Measurements from ENCODE around the gene DMKN. TPM values are rescaled to one million over a fixed set of nuclear protein-coding genes. Genes with fewer than 3 reads are reported as not detected.
A peak's percentile ranks its signal among the peaks of the same experiment; 100 is the strongest.

The DMKN gene
- polyA plus RNA-seq, 1 experiment, result 1.3 TPM

GRCh38 chr19:35518313-35518712, 4.9 kb upstream of the DMKN start:
- H3K27me3 ChIP-seq (ENCODE audit: control insufficient read depth, insufficient read depth, low read length), result no peaks in the 10 kb centered on the region
- H3K27ac ChIP-seq (ENCODE audit: low read depth, low read length), result peak overlapping the region; percentile 95
- no peaks in the 10 kb centered on the region; the same call in 1 of the 2 replicates for H3K9me3 ChIP-seq (ENCODE audit: control insufficient read depth, insufficient read depth, low read length)
- ChIA-PET CTCF (interaction anchor here (1.4 kb wide), 1 partner anchor 8 kb away, joined by 4 read pairs; no protein-coding TSS in a partner anchor), POLR2A (interaction anchor here (1.0 kb wide), 1 partner anchor 19 kb away, joined by 3 read pairs; no protein-coding TSS in a partner anchor)
- peak; percentile 92 for DNase-seq (ENCODE audit: low read depth, low spot score)
- H3K4me3 ChIP-seq (ENCODE audit: low read depth, low read length), result no peak overlapping the region
- TF ChIP-seq, protein P1, sequence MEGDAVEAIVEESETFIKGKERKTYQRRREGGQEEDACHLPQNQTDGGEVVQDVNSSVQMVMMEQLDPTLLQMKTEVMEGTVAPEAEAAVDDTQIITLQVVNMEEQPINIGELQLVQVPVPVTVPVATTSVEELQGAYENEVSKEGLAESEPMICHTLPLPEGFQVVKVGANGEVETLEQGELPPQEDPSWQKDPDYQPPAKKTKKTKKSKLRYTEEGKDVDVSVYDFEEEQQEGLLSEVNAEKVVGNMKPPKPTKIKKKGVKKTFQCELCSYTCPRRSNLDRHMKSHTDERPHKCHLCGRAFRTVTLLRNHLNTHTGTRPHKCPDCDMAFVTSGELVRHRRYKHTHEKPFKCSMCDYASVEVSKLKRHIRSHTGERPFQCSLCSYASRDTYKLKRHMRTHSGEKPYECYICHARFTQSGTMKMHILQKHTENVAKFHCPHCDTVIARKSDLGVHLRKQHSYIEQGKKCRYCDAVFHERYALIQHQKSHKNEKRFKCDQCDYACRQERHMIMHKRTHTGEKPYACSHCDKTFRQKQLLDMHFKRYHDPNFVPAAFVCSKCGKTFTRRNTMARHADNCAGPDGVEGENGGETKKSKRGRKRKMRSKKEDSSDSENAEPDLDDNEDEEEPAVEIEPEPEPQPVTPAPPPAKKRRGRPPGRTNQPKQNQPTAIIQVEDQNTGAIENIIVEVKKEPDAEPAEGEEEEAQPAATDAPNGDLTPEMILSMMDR (IDR thresholded peaks at IDR 0.05; ENCODE audit: low read depth, low read length), result no peak

- Histone ChIP-seq H3K27ac (ENCODE audit: low read depth, low read length) (no peak overlapping the region), H3K27me3 (ENCODE audit: control insufficient read depth, insufficient read depth, low read length) (peaks cover 2% of the 10 kb centered on the region), H3K4me3 (ENCODE audit: low read depth, low read length) (no peak overlapping the region), H3K9me3 (ENCODE audit: control insufficient read depth, insufficient read depth, low read length) (no peaks in the 10 kb centered on the region; the same call in 1 of the 2 replicates)
- TF ChIP-seq, protein P1 (IDR thresholded peaks at IDR 0.05; ENCODE audit: low read depth, low read length), result no peak
- ChIA-PET POLR2A (interaction anchor here (1.0 kb wide), 1 partner anchor 20 kb away, joined by 3 read pairs; no protein-coding TSS in a partner anchor), CTCF (no interaction called here)
- DNase-seq (ENCODE audit: low read depth, low spot score), result no peak
Measured at GRCh38 chr19:35517342-35517741, 3.9 kb upstream of the DMKN start.

DNA sequence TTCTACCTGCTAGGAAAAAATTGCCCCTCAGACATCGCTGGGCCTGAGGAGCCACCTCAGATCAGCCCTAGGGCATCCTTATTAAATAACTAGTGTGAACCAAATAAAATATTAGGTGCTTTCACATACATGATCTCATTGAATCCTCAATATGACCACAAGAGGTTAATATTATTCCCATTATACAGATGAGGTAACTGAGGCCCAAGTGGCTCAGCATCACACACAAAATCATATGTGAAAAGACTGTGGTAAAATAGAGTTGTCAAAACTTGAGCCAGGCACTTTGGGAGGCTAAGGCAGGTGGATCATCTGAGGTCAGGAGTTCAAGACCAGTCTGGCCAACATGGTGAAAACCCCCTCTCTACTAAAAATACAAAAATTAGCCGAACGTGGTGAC, 2.9 kb upstream of the DMKN start:
- TF ChIP-seq, protein P1 (IDR thresholded peaks at IDR 0.05; ENCODE audit: low read depth, low read length), result no peak
- ChIA-PET POLR2A (no interaction called here), CTCF (interaction anchor here (0.9 to 1.3 kb wide), 2 partner anchors 19 to 32 kb away, joined by 3 to 4 read pairs; no protein-coding TSS in a partner anchor)
- Histone ChIP-seq H3K27me3 (ENCODE audit: control insufficient read depth, insufficient read depth, low read length) (peaks cover 2% of the 10 kb centered on the region), H3K4me3 (ENCODE audit: low read depth, low read length) (no peak overlapping the region), H3K27ac (ENCODE audit: low read depth, low read length) (no peak overlapping the region), H3K9me3 (ENCODE audit: control insufficient read depth, insufficient read depth, low read length) (no peaks in the 10 kb centered on the region; the same call in 1 of the 2 replicates)
- DNase-seq (ENCODE audit: low read depth, low spot score), result no peak

DNA sequence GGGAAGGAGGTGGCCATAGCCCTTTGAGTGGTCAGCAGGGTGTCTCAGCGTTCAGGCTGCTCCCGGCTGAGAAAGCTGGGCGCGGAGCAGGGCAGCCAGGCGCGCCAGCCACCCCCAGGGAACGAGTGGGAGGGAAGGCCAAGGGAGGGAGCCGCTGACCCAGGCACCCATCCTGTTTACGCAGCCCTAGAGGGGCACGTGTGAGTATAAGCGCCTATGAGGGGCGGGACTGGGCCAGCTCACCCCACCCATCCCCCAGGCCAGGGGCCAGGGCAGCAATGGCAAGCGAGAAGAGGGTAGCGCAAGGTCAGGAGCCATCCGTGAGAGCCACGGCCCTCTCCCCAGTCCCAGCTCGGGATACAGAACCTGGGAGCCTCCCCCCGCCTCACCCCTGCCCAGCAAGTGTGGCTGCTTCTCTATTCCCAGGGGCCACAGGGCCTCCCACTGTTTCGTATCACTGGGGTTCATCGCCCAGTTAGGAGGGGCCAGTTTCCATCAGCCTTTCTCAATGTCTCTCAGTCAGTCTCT, 897 bp upstream of the DMKN start:
- DNase-seq (ENCODE audit: low read depth, low spot score), result no peak
- Histone ChIP-seq H3K27ac (ENCODE audit: low read depth, low read length) (no peak overlapping the region), H3K27me3 (ENCODE audit: control insufficient read depth, insufficient read depth, low read length) (peaks cover 15% of the 10 kb centered on the region), H3K4me3 (ENCODE audit: low read depth, low read length) (no peak overlapping the region), H3K9me3 (ENCODE audit: control insufficient read depth, insufficient read depth, low read length) (peaks cover 3% of the 10 kb centered on the region; the same call in 1 of the 2 replicates)
- ChIA-PET CTCF (interaction anchor here (1.2 kb wide), 1 partner anchor 162 kb away, joined by 3 read pairs; no protein-coding TSS in a partner anchor), POLR2A (no interaction called here)
- TF ChIP-seq, protein P1 (IDR thresholded peaks at IDR 0.05; ENCODE audit: low read depth, low read length), result no peak
